GM23338 (cell line): Measurements from ENCODE around the gene SLC25A6. TPM values are rescaled to one million over a fixed set of nuclear protein-coding genes. Genes with fewer than 3 reads are reported as not detected.

Source experiments
- ATAC-seq: fragments of 200-7000 bp; cut with Tn5 transposase; 3 replicates; pipeline ENCODE4 v1.9.1; 2020
- DNase-seq: peaks from one replicate; pipeline ENCODE4 v3.0.0-alpha.2; 2015; ENCODE audit warnings: low spot score
- H2AFZ ChIP-seq: fragments of 200-600 bp; sonication (generic); 2 replicates; pipeline ENCODE4 v1.8.0; 2016; ENCODE audit warnings: antibody characterized with exemption, mild to moderate bottlenecking, moderate library complexity
- H3F3A ChIP-seq: fragments of 200-600 bp; sonication (generic); replicated peaks from 2 replicates; pipeline ENCODE4 v1.8.0; 2017; ENCODE audit warnings: antibody characterized with exemption, mixed run types, low read depth
- H3K27ac ChIP-seq: fragments of 200-600 bp; sonication (generic); 2 replicates; pipeline ENCODE4 v1.6.1; 2016; ENCODE audit warnings: low read depth
- H3K27me3 ChIP-seq: fragments of 200-600 bp; sonication (generic); 2 replicates; pipeline ENCODE4 v1.8.0; 2016; ENCODE audit warnings: mild to moderate bottlenecking, mixed run types, moderate library complexity; ENCODE audit not compliant: insufficient read depth
- H3K36me3 ChIP-seq: fragments of 200-600 bp; sonication (generic); 2 replicates; pipeline ENCODE4 v1.8.0; 2016; ENCODE audit warnings: mild to moderate bottlenecking; ENCODE audit not compliant: insufficient read depth
- H3K4me1 ChIP-seq: fragments of 200-600 bp; sonication (generic); 2 replicates; pipeline ENCODE4 v1.8.0; 2016; ENCODE audit warnings: mild to moderate bottlenecking, moderate library complexity; ENCODE audit not compliant: insufficient read depth
- H3K4me2 ChIP-seq: fragments of 200-600 bp; sonication (generic); 2 replicates; pipeline ENCODE4 v1.7.1; 2017; ENCODE audit warnings: mixed run types
- H3K4me3 ChIP-seq: fragments of 200-600 bp; sonication (generic); 2 replicates; pipeline ENCODE4 v1.6.1; 2016; ENCODE audit warnings: mixed run types
- H3K79me2 ChIP-seq: fragments of 200-600 bp; sonication (generic); replicated peaks from 2 replicates; pipeline ENCODE4 v1.8.0; 2017; ENCODE audit warnings: mild to moderate bottlenecking; ENCODE audit not compliant: insufficient read depth
- H3K9me2 ChIP-seq: fragments of 200-600 bp; sonication (generic); 2 replicates; pipeline ENCODE4 v1.8.0; 2017; ENCODE audit not compliant: insufficient read depth
- H4K20me1 ChIP-seq: fragments of 200-600 bp; sonication (generic); replicated peaks from 2 replicates; pipeline ENCODE4 v1.8.0; 2017; ENCODE audit warnings: mild to moderate bottlenecking; ENCODE audit not compliant: insufficient read depth
- H3K27ac Mint-ChIP-seq: 2 replicates; pipeline ENCODE4 v1.8.0; 2020; ENCODE audit warnings: inconsistent platforms, mild to moderate bottlenecking, moderate library complexity, mixed read lengths
- H3K27me3 Mint-ChIP-seq: 3 replicates; pipeline ENCODE4 v1.8.0; 2022; ENCODE audit warnings: low read depth, mild to moderate bottlenecking, moderate library complexity, mixed read lengths, inconsistent platforms; ENCODE audit not compliant: insufficient read depth, poor library complexity
- H3K36me3 Mint-ChIP-seq: 3 replicates; pipeline ENCODE4 v1.8.0; 2021; ENCODE audit warnings: low read depth, mild to moderate bottlenecking, inconsistent platforms, moderate library complexity, mixed read lengths
- H3K4me1 Mint-ChIP-seq: 3 replicates; pipeline ENCODE4 v1.8.0; 2020; ENCODE audit warnings: mild to moderate bottlenecking, inconsistent platforms, mixed read lengths
- H3K4me3 Mint-ChIP-seq: 3 replicates; pipeline ENCODE4 v1.8.0; 2021; ENCODE audit warnings: moderate library complexity, mild to moderate bottlenecking, inconsistent platforms, mixed read lengths
- H3K9me3 Mint-ChIP-seq: 3 replicates; pipeline ENCODE4 v1.8.0; 2020; ENCODE audit warnings: moderate library complexity, mild to moderate bottlenecking, inconsistent platforms, mixed read lengths
- EZH2 ChIP-seq: fragments of 200-600 bp; sonication (generic); IDR thresholded peaks from one replicate; pipeline ENCODE4 v1.8.0; 2017; ENCODE audit warnings: antibody characterized with exemption, mild to moderate bottlenecking, low read depth; ENCODE audit not compliant: unreplicated experiment
- EZH2phosphoT487 ChIP-seq: fragments of 200-600 bp; sonication (generic); IDR thresholded peaks from one replicate; pipeline ENCODE4 v1.8.1; 2018; ENCODE audit warnings: antibody characterized with exemption; ENCODE audit not compliant: unreplicated experiment
- NANOG ChIP-seq: IDR thresholded peaks from 2 replicates; pipeline ENCODE4 v1.6.1; 2016; ENCODE audit warnings: antibody characterized with exemption, borderline replicate concordance
- POLR2AphosphoS5 ChIP-seq: IDR thresholded peaks from 2 replicates; pipeline ENCODE4 v1.6.1; 2016; ENCODE audit warnings: antibody characterized with exemption, low read depth
- ZNF114 ChIP-seq: fragments of 250-450 bp; sonication (Bioruptor Pico); IDR thresholded peaks from 2 replicates; pipeline ENCODE4 v1.5.0; 2020; ENCODE audit warnings: mild to moderate bottlenecking, moderate library complexity
- ZNF331 ChIP-seq: fragments of 250-450 bp; sonication (Bioruptor Pico); IDR thresholded peaks from 2 replicates; pipeline ENCODE4 v1.5.0; 2020; ENCODE audit warnings: low read depth, mild to moderate bottlenecking, moderate library complexity
- ZNF462 ChIP-seq: fragments of 250-450 bp; sonication (Bioruptor Pico); IDR thresholded peaks from 2 replicates; pipeline ENCODE4 v1.5.0; 2020; ENCODE audit warnings: mild to moderate bottlenecking, moderate library complexity
- polyA plus RNA-seq: library from polyadenylated mRNA; unstranded; fragments of >200 nt; fragmentation: Nextera tagmentation; extraction: Ambion mirVana; gene quantifications from 2 replicates; pipeline ENCODE4 v1.2.1, GENCODE V29; 2016
- total RNA-seq: library from RNA; depleted of rRNA; stranded (reverse); fragments of >200 nt; shearing (Covaris generic); gene quantifications from 2 replicates; pipeline ENCODE4 v1.2.3, GENCODE V29; 2014

The SLC25A6 gene
- total and polyA plus RNA-seq, 2 experiments from 2014 or later, result 358 to 486 TPM

GRCh38 chrX:1398431-1399340 lies 6.8 kb upstream of the SLC25A6 start:
- H3K4me1 Mint-ChIP-seq, result peaks cover 15% of the 10 kb centered on the region
- Histone ChIP-seq H3K27me3 (no peaks in the 10 kb centered on the region), H3K9me2 (peaks cover 3% of the 10 kb centered on the region), H3K4me2 (no peak overlapping the region), H3K4me3 (no peak overlapping the region), H3K36me3 (peaks cover 7% of the 10 kb centered on the region; the same call in 1 of the 2 replicates), H2AFZ (no peak overlapping the region), H3F3A (0 out of 2 replicates have a peak, but pooled peaks cover 14% of the 10 kb centered on the region), H4K20me1 (peaks cover 16% of the 10 kb centered on the region), H3K79me2 (peaks cover 24% of the 10 kb centered on the region), H3K27ac (peak overlapping the region; percentile 39; the same call in 1 of the 2 replicates), H3K4me1 (peaks cover 5% of the 10 kb centered on the region; the same call in 1 of the 2 replicates)
- ATAC-seq (peak; percentile 2; the same call in 2 of the 3 replicates), DNase-seq (no peak)
- peaks cover 60% of the 10 kb centered on the region for H3K36me3 Mint-ChIP-seq
- peaks cover 11% of the 10 kb centered on the region for H3K27me3 Mint-ChIP-seq
- no peak for TF ChIP-seq EZH2phosphoT487
- TF ChIP-seq POLR2AphosphoS5, result 0 out of 2 replicates have a peak, but pooled peaks have one; percentile 29
- H3K27ac Mint-ChIP-seq, result no peak overlapping the region
- peaks cover under 1% of the 10 kb centered on the region; the same call in 1 of the 3 replicates for H3K9me3 Mint-ChIP-seq
- no peak overlapping the region for H3K4me3 Mint-ChIP-seq

- no peaks in the 10 kb centered on the region for H3K9me2 ChIP-seq
- H4K20me1 ChIP-seq, result peaks cover 18% of the 10 kb centered on the region
- no peak for ATAC-seq
- Mint-ChIP-seq H3K4me3 (no peak overlapping the region), H3K27me3 (peaks cover 15% of the 10 kb centered on the region), H3K9me3 (peaks cover 5% of the 10 kb centered on the region; the same call in 1 of the 3 replicates), H3K36me3 (peaks cover 65% of the 10 kb centered on the region), H3K4me1 (peaks cover 17% of the 10 kb centered on the region), H3K27ac (no peak overlapping the region)
- H3K27ac ChIP-seq, result no peak overlapping the region
- no peak for DNase-seq
- no peak overlapping the region for H3K4me3 ChIP-seq
- no peak overlapping the region for H2AFZ ChIP-seq
- TF ChIP-seq EZH2 (no peak), ZNF331 (no peak), ZNF114 (no peak), NANOG (no peak)
- H3F3A ChIP-seq, result peaks cover 18% of the 10 kb centered on the region; the same call in 1 of the 2 replicates
- H3K36me3 ChIP-seq, result no peaks in the 10 kb centered on the region
- no peaks in the 10 kb centered on the region for H3K27me3 ChIP-seq
- H3K4me1 ChIP-seq, result peaks cover 11% of the 10 kb centered on the region; the same call in 1 of the 2 replicates
- H3K4me2 ChIP-seq, result no peak overlapping the region
- peaks cover 31% of the 10 kb centered on the region for H3K79me2 ChIP-seq
Measured at GRCh38 chrX:1397441-1398270, 5.7 kb upstream of the SLC25A6 start.

- peaks cover 64% of the 10 kb centered on the region for H3K36me3 Mint-ChIP-seq
- H3K4me1 Mint-ChIP-seq, result peaks cover 17% of the 10 kb centered on the region
- peaks cover 15% of the 10 kb centered on the region for H3K27me3 Mint-ChIP-seq
- H3K9me3 Mint-ChIP-seq, result peaks cover 5% of the 10 kb centered on the region; the same call in 1 of the 3 replicates
- H4K20me1 ChIP-seq, result peaks cover 18% of the 10 kb centered on the region
- H3K9me2 ChIP-seq, result no peaks in the 10 kb centered on the region
- peaks cover 18% of the 10 kb centered on the region; the same call in 1 of the 2 replicates for H3F3A ChIP-seq
- H3K79me2 ChIP-seq, result peaks cover 31% of the 10 kb centered on the region
- no peaks in the 10 kb centered on the region for H3K27me3 ChIP-seq
- DNase-seq (no peak), ATAC-seq (no peak)
- H3K4me3 ChIP-seq, result no peak overlapping the region
- no peak overlapping the region for H3K4me3 Mint-ChIP-seq
- H2AFZ ChIP-seq, result no peak overlapping the region
- no peak overlapping the region for H3K27ac Mint-ChIP-seq
- no peaks in the 10 kb centered on the region for H3K36me3 ChIP-seq
- no peak overlapping the region for H3K4me2 ChIP-seq
- H3K4me1 ChIP-seq, result peaks cover 11% of the 10 kb centered on the region; the same call in 1 of the 2 replicates
- H3K27ac ChIP-seq, result no peak overlapping the region
- TF ChIP-seq ZNF462 (no peak), ZNF114 (no peak)
Measured at GRCh38 chrX:1397001-1397400, 5.1 kb upstream of the SLC25A6 start.
